Gastrocnemius medialis (tissue), 4 donors: ENCODE results near the gene SCMH1. TPM values are rescaled to one million over a fixed set of nuclear protein-coding genes. Genes with fewer than 3 reads are reported as not detected.

Experiments
- ATAC-seq, 2 donors: fragments of 150-250 bp; one replicate each; pipeline ENCODE4 v1.9.1; 2016
- DNase-seq, 2 donors: peaks; one replicate each; pipeline ENCODE4 v3.0.0-alpha.2; 2019
- H3K27ac ChIP-seq, 4 donors: fragments of 200-600 bp; sonication (generic); 1 replicate in 1 of 4; 2 replicates in 3 of 4; pipeline ENCODE4 v1.5.1; 2016 to 2018; ENCODE audit warnings: mild to moderate bottlenecking in 2 of 4, moderate library complexity in 1 of 4
- H3K27me3 ChIP-seq, 3 donors: fragments of 200-600 bp; sonication (generic) in 2 of 3; 1 replicate in 1 of 3; 2 replicates in 2 of 3; pipeline versions ENCODE4 v1.5.1 to v1.6.0; 2016 to 2019; ENCODE audit warnings: mild to moderate bottlenecking in 1 of 3, moderate library complexity in 1 of 3
- H3K36me3 ChIP-seq, 2 donors: fragments of 200-600 bp; sonication (generic) in 1 of 2; one replicate each; pipeline ENCODE4 v1.5.1; 2017 to 2018
- H3K4me1 ChIP-seq, 2 donors: fragments of 200-600 bp; sonication (generic) in 1 of 2; one replicate each; pipeline ENCODE4 v1.5.1; 2016 to 2017; ENCODE audit warnings: mild to moderate bottlenecking in 2 of 2
- H3K4me3 ChIP-seq, 4 donors: fragments of 200-600 bp; sonication (generic) in 3 of 4; 1 replicate in 1 of 4; 2 replicates in 3 of 4; pipeline ENCODE4 v1.5.1; 2016 to 2019; ENCODE audit warnings: mild to moderate bottlenecking in 2 of 4
- H3K9me3 ChIP-seq, 3 donors: fragments of 200-600 bp; sonication (generic) in 2 of 3; 1 replicate in 1 of 3; 2 replicates in 2 of 3; pipeline ENCODE4 v1.5.1; 2016 to 2019
- CTCF ChIP-seq, 5 experiments: fragments of 450-650 bp in 3 of 5; fragments of 200-600 bp in 2 of 5; sonication (generic) in 2 of 5; IDR thresholded peaks in 4 of 5; conservative IDR thresholded peaks in 1 of 5; 1 replicate in 4 of 5; 2 replicates in 1 of 5; pipeline ENCODE4 v1.5.1; 2016 to 2019; ENCODE audit warnings: antibody characterized with exemption in 5 of 5, mild to moderate bottlenecking in 3 of 5, moderate library complexity in 3 of 5
- POLR2A ChIP-seq, 2 donors: fragments of 450-650 bp; IDR thresholded peaks; one replicate each; pipeline ENCODE4 v1.6.1; 2017; ENCODE audit warnings: antibody characterized with exemption in 2 of 2, mild to moderate bottlenecking in 2 of 2, moderate library complexity in 2 of 2
- in situ Hi-C, 4 donors: fragments of 200-750 bp; cut with MboI; loops; one replicate each; pipeline versions ENCODE4 v1.15.0 to v1.8.0; 2017; ENCODE audit warnings: low sequenced_read_pairs in 4 of 4
- intact Hi-C: fragments of 100-400 bp; cut with DNase I; formaldehyde crosslinking; loops from one replicate; pipeline ENCODE4 v1.15.1; 2023; ENCODE audit warnings: low total_unique reads
- total RNA-seq, 4 donors: library from RNA; depleted of rRNA; stranded (reverse); fragments of >200 nt; gene quantifications; one replicate each; pipeline versions ENCODE4 v1.1.0 to v1.2.3, GENCODE V29; 2016

Gene SCMH1
- total RNA-seq, 4 donors from 2014 or later, result 17.1 to 29.4 (median 25.5) TPM

- H3K9me3 ChIP-seq, result no peaks in the 10 kb centered on the region
- no peak for DNase-seq
- H3K36me3 ChIP-seq, result no peaks in the 10 kb centered on the region
- intact Hi-C loops (no loop called here), in situ Hi-C loops (no loop called here)
- ATAC-seq, result no peak
- no peak for TF ChIP-seq CTCF (IDR thresholded peaks at IDR 0.05 in 4 of 5, conservative IDR thresholded peaks at IDR 0.05 in 1 of 5)
- TF ChIP-seq POLR2A (IDR thresholded peaks at IDR 0.05), result no peak
- H3K27ac ChIP-seq, result no peak overlapping the region
- H3K4me1 ChIP-seq, result no peaks in the 10 kb centered on the region
- no peak overlapping the region for H3K4me3 ChIP-seq
- H3K27me3 ChIP-seq, result no peaks in the 10 kb centered on the region
Measured at GRCh38 chr1:41020109-41020576, 222.0 kb downstream of the SCMH1 start.

GRCh38 chr1:41019353-41019745 is 222.8 kb downstream of the SCMH1 start:
- DNase-seq (no peak), ATAC-seq (no peak)
- Histone ChIP-seq H3K4me3 (no peak overlapping the region), H3K4me1 (no peaks in the 10 kb centered on the region), H3K27me3 (no peaks in the 10 kb centered on the region), H3K36me3 (no peaks in the 10 kb centered on the region), H3K27ac (no peak overlapping the region), H3K9me3 (no peaks in the 10 kb centered on the region)
- no peak for TF ChIP-seq POLR2A (IDR thresholded peaks at IDR 0.05)
- TF ChIP-seq CTCF (IDR thresholded peaks at IDR 0.05 in 4 of 5, conservative IDR thresholded peaks at IDR 0.05 in 1 of 5), result no peak
- in situ Hi-C loops (no loop called here), intact Hi-C loops (no loop called here)

GRCh38 chr1:41018018-41018410 is 224.1 kb downstream of the SCMH1 start:
- Histone ChIP-seq H3K4me3 (no peak overlapping the region), H3K27ac (no peak overlapping the region), H3K4me1 (no peaks in the 10 kb centered on the region), H3K36me3 (no peaks in the 10 kb centered on the region), H3K9me3 (no peaks in the 10 kb centered on the region), H3K27me3 (no peaks in the 10 kb centered on the region)
- no peak for DNase-seq
- in situ Hi-C loops, result no loop called here
- intact Hi-C loops, result no loop called here
- ATAC-seq, result no peak
- TF ChIP-seq CTCF (IDR thresholded peaks at IDR 0.05 in 4 of 5, conservative IDR thresholded peaks at IDR 0.05 in 1 of 5) (no peak), POLR2A (IDR thresholded peaks at IDR 0.05) (no peak)

- no peak overlapping the region for H3K4me3 ChIP-seq
- no peaks in the 10 kb centered on the region for H3K4me1 ChIP-seq
- H3K36me3 ChIP-seq, result peaks cover 0 to 2% of the 10 kb centered on the region in 2 donors
- TF ChIP-seq POLR2A (IDR thresholded peaks at IDR 0.05) (no peak), CTCF (IDR thresholded peaks at IDR 0.05 in 4 of 5, conservative IDR thresholded peaks at IDR 0.05 in 1 of 5) (no peak)
- DNase-seq (no peak), ATAC-seq (no peak)
- in situ Hi-C loops (no loop called here), intact Hi-C loops (no loop called here)
- H3K27ac ChIP-seq, result no peak overlapping the region
- no peaks in the 10 kb centered on the region for H3K27me3 ChIP-seq
- no peaks in the 10 kb centered on the region for H3K9me3 ChIP-seq
Measured at GRCh38 chr1:41017141-41018017, 224.7 kb downstream of the SCMH1 start.
